Skeletal muscle tissue (tissue), 4 donors: ENCODE results near the gene HDC. TPM values are rescaled to one million over a fixed set of nuclear protein-coding genes. Genes with fewer than 3 reads are reported as not detected.

ENCODE experiments used
- H3K27ac ChIP-seq: one replicate; pipeline ENCODE4 v1.7.0; 2013; ENCODE audit warnings: mild to moderate bottlenecking, low read depth, low read length, inconsistent platforms
- H3K27me3 ChIP-seq, 3 donors: one replicate each; pipeline ENCODE4 v1.7.0; 2013; ENCODE audit warnings: low read length in 3 of 3; ENCODE audit not compliant: control insufficient read depth in 3 of 3, insufficient read depth in 3 of 3
- H3K36me3 ChIP-seq, 3 donors: one replicate each; pipeline ENCODE4 v1.7.0; 2013; ENCODE audit warnings: low read length in 3 of 3; ENCODE audit not compliant: control insufficient read depth in 3 of 3, insufficient read depth in 3 of 3
- H3K4me1 ChIP-seq, 3 donors: one replicate each; pipeline ENCODE4 v1.7.0; 2013; ENCODE audit warnings: low read length in 3 of 3, mild to moderate bottlenecking in 3 of 3; ENCODE audit not compliant: control insufficient read depth in 3 of 3, insufficient read depth in 3 of 3
- H3K4me3 ChIP-seq, 3 donors: one replicate each; pipeline ENCODE4 v1.7.0; 2013; ENCODE audit warnings: low read length in 3 of 3
- H3K9ac ChIP-seq, 3 donors: one replicate each; pipeline ENCODE4 v1.7.0; 2013; ENCODE audit warnings: low read length in 3 of 3, mild to moderate bottlenecking in 3 of 3, moderate library complexity in 2 of 3, low read depth in 1 of 3
- H3K9me3 ChIP-seq, 3 donors: one replicate each; pipeline ENCODE4 v1.7.0; 2013; ENCODE audit warnings: low read length in 3 of 3; ENCODE audit not compliant: control insufficient read depth in 3 of 3
- total RNA-seq: library from RNA; depleted of rRNA; stranded (reverse); fragments of >200 nt; gene quantifications from one replicate; pipeline ENCODE4 v1.2.3, GENCODE V29; 2014
- donor health status: Osteomylitis.

Gene HDC
- total RNA-seq, 1 donor from 2014 or later, result 2.1 TPM

DNA sequence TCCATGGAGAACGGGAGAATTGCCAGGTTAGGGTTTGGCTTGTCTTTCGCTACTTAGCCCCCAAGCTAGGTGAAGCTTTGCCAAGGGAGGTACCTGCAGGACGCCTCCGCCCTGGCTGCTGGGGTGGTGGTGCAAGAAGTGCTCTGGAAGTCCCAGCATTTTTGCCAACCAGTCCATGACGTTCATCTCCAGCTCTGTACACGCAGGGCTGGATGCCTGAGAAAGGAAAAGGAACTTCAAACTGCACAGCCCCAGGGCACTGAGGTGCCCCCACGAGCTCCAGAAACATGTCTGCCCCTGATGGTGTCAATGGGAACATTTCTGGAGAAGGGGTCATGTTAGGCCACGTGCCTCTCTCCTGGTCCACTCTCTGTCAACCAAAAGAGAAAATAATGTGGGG, 8.2 kb downstream of the HDC start:
- Histone ChIP-seq H3K36me3 (no peaks in the 10 kb centered on the region), H3K27me3 (peaks cover 0 to 7% (median 3%) of the 10 kb centered on the region in 3 donors), H3K27ac (no peak overlapping the region)

DNA sequence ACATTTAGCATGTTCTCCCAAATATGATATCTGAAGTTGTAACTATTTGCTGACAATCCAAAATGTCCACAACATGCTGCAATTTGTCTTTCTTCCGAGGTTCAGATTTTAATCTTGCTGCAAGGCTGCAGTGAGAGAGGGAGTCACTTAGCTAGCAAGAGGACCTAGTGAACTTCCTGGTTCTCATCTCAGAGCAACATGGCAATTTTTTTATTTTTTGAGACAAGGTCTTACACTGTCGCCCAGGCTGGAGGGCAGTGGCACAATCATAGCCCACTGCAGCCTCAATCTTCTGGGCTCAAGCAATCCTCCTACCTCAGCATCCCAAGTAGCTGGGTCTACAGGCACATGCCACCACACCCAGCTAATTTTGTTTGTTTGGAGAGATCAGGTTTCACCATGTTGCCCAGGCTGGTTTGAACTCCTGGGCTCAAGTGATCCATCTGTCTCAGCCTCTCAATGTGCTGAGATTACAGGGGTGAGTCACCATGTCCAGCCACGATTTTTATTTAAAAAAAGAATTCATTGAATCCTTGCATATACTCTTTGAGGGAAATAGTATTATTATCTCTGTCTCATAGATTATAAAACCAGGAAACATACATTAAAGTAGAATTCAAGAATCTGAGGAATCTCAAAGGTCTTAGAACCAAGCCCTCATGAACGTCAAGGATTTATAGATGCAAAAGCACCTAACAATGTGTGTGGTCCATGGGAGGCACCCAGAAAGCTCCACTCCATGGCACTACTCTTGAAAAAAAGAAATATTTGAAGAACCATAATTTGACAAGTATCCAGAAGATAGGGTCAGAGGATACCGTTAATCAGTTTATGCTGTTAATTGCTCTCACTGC, 9.1 kb downstream of the HDC start:
- H3K27ac ChIP-seq, result no peak overlapping the region
- peaks cover 0 to 10% (median 6%) of the 10 kb centered on the region in 3 donors for H3K27me3 ChIP-seq
- no peaks in the 10 kb centered on the region for H3K9me3 ChIP-seq
- no peaks in the 10 kb centered on the region for H3K4me1 ChIP-seq
- no peaks in the 10 kb centered on the region for H3K36me3 ChIP-seq
- H3K4me3 ChIP-seq, result no peak overlapping the region
- no peak overlapping the region for H3K9ac ChIP-seq

More for the DNA sequence above, 8.2 kb downstream of the HDC start:
- no peaks in the 10 kb centered on the region for H3K4me1 ChIP-seq
- H3K9me3 ChIP-seq, result no peaks in the 10 kb centered on the region
- H3K4me3 ChIP-seq, result no peak overlapping the region
- H3K9ac ChIP-seq, result no peak overlapping the region

DNA sequence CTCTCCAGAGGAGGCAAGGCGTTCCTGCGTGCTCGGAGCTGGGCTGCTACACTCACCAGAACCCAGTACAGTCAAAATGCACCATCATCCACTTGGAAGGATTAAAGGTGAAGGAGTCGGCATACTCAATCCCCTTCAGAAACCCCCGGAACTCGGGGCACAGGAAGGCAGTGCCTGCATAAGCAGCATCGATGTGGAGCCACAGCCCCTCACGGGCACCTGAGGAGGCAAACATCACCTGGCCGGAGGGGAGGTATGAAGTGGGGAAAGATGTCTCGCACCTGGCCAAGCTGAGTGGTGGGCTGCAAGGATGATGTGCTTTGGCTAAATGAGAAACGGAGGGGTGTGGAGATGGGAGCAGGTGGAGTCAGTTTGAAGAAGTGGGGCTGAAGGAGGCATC, 13.0 kb downstream of the HDC start:
- peaks cover 0 to 10% (median 6%) of the 10 kb centered on the region in 3 donors for H3K27me3 ChIP-seq
- H3K9ac ChIP-seq, result no peak overlapping the region
- H3K36me3 ChIP-seq, result no peaks in the 10 kb centered on the region
- H3K4me3 ChIP-seq, result no peak overlapping the region
- H3K4me1 ChIP-seq, result no peaks in the 10 kb centered on the region
- H3K27ac ChIP-seq, result no peak overlapping the region
- H3K9me3 ChIP-seq, result no peaks in the 10 kb centered on the region

DNA sequence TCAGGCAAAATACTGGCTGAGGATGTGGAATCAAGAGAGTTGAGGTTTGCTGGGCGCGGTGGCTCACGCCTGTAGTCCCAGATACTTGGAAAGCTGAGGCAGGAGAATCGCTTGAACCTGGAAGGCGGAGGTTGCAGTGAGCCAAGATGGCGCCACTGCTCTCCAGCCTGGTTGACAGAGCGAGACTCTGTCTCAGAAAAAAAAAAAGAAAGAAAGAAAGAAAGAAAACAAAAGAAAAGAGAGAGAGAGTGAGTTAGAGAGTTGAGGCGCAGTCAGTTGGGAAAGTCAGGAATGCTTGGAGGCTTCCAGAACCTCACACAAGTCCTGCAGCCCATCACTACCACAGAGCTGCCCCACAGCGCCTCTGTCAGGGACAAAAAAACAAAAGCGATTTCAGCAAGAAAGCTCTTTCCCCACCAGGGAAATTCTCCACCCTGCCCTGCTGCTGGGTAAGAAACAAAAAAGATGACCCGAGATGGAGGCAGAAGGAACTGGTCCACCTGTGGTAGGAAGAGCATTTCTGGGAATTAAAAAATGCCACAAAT, 13.8 kb downstream of the HDC start:
- Histone ChIP-seq H3K4me1 (no peaks in the 10 kb centered on the region), H3K9ac (no peak overlapping the region), H3K27ac (no peak overlapping the region), H3K36me3 (no peaks in the 10 kb centered on the region), H3K4me3 (no peak overlapping the region), H3K9me3 (no peaks in the 10 kb centered on the region), H3K27me3 (peaks cover 0 to 10% (median 6%) of the 10 kb centered on the region in 3 donors)

DNA sequence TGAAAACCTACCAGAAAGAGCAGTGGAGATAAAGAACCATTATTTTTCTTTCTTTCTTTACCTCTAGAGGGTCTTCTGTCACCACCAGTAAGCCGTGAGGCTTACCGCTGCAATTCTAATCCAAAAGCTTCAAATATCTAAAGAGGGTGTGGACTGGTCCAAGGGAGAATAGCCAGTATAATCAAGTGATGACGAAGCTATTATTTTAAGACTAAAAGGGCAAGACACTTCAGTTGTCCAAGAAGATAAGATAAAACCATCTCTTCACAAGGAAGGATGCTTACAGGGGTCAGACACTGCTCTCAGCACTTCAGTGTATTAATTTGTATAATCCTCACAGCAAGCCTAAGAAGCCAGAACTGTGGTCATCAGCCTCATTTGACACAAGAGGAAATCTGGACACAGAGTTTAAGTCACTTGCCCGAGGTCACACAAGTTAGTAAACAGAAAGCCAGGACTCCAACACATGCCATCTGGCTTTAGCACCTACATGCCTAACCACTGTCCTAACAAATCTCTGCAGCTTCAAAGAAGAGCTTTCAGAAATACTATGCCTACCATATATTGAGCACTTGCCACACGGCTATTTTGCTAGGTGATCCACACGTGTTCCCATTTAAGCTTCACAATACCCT, 14.6 kb downstream of the HDC start:
- Histone ChIP-seq H3K9me3 (no peaks in the 10 kb centered on the region), H3K9ac (no peak overlapping the region), H3K27ac (no peak overlapping the region), H3K4me3 (no peak overlapping the region), H3K4me1 (no peaks in the 10 kb centered on the region), H3K36me3 (no peaks in the 10 kb centered on the region), H3K27me3 (peaks cover 0 to 10% (median 6%) of the 10 kb centered on the region in 3 donors)

DNA sequence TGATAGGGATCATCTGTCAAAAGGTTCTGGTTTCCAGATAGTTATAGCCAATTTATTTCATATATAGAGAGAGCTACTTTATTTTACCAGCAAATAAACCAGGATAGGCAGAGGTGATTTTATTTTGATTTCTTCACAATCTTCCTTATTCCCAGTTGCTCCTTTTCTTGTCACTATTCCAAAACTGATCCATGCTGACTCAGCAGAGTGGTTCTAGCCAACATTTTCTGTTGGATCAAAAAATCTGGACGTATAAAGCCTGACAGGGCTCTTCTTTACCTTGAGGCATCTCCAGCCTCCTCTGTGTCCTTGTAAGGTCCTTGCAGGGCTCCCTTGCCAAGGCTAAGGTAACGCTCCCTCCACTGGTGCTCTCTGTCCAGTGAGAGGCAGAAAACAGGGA, 15.8 kb downstream of the HDC start:
- no peaks in the 10 kb centered on the region for H3K36me3 ChIP-seq
- peaks cover 0 to 10% (median 6%) of the 10 kb centered on the region in 3 donors for H3K27me3 ChIP-seq
- no peaks in the 10 kb centered on the region for H3K9me3 ChIP-seq
- H3K4me1 ChIP-seq, result no peaks in the 10 kb centered on the region
- no peak overlapping the region for H3K27ac ChIP-seq
- H3K9ac ChIP-seq, result no peak overlapping the region
- no peak overlapping the region for H3K4me3 ChIP-seq

DNA sequence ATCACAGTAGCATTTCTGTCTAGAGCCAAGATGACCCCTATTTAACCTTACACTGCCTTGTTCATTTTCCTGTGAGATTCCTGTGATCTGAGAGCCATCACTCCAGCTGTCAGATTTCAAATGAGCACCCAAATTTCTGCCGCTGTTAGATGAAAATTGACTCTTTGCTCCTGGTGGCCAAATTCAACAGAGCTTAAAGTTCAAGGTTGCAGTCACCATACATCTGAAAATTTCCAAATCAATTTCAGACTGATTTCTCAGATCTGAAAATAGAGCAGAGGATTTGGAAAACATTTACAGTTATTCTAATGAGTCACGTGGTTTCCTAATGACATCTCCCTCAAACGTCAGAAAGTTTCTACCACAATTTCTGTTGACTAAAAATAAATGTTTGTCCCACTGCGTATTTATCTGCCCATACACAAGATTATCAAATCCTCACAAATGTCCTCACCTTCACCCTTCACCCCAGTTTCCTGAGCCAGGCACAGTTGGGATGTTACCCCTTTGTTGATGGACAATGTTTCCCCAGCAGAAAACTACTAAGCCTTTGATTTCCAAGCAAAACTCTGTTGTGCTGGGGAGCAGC, 16.4 kb downstream of the HDC start:
- H3K4me1 ChIP-seq, result no peaks in the 10 kb centered on the region
- no peak overlapping the region for H3K9ac ChIP-seq
- no peak overlapping the region for H3K4me3 ChIP-seq
- H3K36me3 ChIP-seq, result no peaks in the 10 kb centered on the region
- H3K27ac ChIP-seq, result no peak overlapping the region
- H3K27me3 ChIP-seq, result peaks cover 0 to 10% (median 6%) of the 10 kb centered on the region in 3 donors
- H3K9me3 ChIP-seq, result no peaks in the 10 kb centered on the region

DNA sequence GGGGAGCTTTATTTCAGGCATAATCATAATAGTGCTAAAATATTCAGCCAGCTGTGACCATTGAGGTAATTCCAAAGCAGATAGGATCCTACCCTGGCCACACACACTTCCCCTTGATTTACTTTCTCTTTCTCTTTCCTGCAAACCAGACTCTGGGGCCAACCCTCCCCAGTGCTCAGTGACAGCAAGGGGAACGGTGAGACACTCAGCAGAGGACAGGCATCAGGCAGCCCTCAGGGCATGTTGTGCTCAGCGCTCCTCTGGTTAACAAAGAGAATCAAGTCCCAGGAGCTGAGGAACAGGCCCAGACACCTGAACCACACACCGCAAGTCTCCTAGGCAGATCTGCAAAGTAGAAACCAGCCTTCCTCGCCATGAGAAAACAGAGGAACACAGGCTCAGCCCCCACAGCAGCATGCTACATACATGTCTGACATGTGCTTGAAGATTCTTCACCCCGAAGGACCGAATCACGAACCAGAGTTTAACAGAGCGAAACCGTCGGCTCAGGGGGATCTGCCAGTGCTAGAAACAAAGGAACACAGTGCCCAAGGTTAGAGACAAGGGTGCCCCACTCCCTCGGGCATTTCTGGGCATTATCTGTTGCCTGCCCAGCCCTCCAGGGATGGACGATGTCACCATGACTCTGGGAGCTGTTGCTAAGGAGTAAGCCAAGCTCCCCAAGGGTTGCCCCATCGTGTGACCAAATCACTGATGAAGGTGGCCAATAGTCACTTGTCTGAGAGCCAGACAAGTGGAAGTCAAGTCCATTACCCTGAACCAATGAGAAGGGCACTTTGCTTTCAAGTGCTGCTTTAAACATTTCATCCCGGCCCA, 17.5 kb downstream of the HDC start:
- peaks cover 0 to 10% (median 6%) of the 10 kb centered on the region in 3 donors for H3K27me3 ChIP-seq
- H3K4me1 ChIP-seq, result no peaks in the 10 kb centered on the region
- H3K27ac ChIP-seq, result no peak overlapping the region
- H3K9ac ChIP-seq, result no peak overlapping the region
- H3K9me3 ChIP-seq, result no peaks in the 10 kb centered on the region
- H3K36me3 ChIP-seq, result no peaks in the 10 kb centered on the region
- H3K4me3 ChIP-seq, result no peak overlapping the region

DNA sequence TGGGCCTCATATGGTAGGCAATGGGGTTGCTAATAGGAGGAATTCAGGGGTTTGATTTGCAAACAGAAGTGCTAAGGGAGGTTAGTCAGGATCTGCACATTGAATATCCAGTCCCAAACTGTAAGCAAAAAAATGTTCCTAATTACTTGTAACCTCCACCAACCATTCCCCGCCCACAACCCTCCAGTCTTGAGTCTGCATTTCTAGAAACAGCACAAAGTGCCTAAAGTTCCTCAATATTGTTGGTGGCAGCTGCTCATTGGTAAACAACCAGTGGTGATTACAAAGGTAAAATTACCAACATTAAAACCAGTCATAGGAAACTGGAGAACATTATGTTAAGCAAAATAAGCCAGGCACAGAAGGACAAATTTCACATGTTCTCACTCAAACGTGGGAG, 18.9 kb downstream of the HDC start:
- Histone ChIP-seq H3K36me3 (no peaks in the 10 kb centered on the region), H3K9ac (no peak overlapping the region), H3K27ac (no peak overlapping the region), H3K27me3 (peaks cover 0 to 3% (median 0%) of the 10 kb centered on the region in 3 donors), H3K4me1 (no peaks in the 10 kb centered on the region), H3K9me3 (no peaks in the 10 kb centered on the region), H3K4me3 (no peak overlapping the region)
